Measurements from ENCODE around the gene ADCY6.
A peak's percentile ranks its signal among the peaks of the same experiment; 100 is the strongest.

ADCY6 gene

DNA sequence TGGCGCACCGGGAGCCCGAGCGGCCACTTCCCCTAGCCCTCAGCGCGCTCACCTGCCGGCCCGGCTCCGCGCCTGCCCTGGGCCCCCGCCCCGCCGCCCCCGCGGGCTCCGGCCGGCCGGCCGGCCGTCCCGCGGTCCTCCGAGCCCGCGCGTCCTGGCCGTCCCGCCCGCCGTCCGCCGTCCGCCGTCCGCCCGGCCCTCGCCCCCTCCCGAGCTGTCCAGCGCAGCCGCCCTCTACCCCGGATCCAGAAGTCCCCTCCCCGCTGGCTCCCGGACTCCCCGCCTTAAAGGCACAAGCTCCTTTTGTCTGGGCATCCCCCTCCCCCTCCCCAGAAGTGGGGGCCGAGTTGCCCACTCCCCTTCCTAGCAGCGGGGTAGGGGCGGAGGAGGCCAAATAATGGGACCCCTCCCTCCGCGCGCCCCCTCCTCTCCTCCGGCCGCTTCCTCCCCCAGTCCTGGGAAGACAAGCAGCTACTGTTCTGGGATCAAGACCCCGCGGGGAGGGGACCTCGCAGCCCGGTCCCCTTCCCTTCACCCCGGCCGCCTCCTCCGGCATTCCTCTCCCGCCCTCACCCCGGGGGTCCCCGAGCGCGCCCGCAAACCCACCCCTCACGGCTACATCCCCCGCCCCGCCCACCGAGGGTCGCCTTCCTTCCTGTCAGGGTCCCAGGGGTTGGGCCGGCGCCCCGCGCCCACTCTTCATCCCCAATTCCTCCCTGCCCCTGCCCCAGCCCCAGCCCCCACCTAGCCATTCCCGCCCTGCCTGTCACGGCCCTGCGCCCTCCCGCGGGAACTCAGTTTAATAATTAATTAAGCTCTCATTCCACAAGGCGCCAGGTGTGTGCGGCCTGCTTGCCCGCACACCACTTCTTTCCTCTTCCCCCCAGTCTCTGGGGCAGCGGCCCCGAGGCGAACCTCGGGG, at the start of gene ADCY6:
Gene ADCY6, minus strand, starts transcription at position 236 of the 922 bp plus-strand sequence. CDS start 5,655 bp downstream, outside the sequence.
- DNase-seq (ENCODE audit: low read depth in 2 of 2), result no peak

DNA sequence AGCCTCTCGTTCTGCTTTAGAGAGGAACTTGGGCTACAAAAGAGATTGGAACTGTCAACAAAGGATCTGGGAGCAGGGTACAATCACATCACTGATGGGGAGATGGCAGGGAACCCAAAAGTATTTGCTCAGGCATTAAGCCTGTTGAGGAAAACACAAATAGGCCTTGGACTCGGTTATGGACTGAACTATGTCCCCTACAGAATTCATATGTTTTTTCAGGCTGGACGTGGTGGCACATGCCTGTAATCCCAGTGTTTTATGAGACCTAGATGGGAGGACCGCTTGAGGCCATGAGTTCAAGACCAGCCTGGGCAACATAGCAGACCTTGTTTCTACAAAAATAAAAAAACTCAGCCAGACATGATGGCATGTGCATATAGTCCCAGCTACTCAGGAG, 49.2 kb upstream of the ADCY6 start:
- no peak for DNase-seq (ENCODE audit: low read depth in 2 of 2)

DNA sequence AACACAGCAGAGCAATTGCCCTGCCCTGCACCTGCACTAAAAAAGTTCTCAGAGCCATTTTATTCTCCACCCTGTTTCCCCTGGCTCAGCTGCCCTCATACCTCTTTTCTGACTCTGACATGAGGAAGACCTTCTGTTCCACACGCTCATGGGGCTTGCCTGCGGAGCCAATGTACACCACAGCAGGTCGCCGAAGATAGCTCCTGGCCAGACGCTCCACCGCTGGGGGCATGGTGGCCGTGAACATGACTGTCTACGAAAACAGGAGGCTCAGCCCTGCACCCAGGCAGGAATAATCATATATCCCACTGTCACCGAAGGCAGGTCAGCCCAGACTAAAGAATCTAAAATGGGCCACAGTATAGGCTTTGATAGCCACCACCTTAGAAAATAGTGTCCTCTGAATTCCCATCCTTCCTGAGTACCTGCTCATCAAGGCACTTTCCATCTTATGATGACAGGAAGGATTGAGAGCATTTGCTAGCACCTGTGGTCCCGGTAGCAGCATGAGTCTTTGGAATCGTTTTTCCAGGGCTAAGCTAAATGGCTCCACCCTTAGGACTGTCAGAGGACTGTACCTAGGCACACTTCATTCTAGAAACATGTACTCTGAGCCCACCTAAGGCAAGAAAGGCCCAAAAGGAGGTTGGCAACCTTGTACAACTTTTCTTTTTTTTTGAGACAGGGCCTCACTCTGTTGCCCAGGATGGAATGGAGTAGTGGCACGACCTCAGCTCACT, 43.6 kb upstream of the ADCY6 start:
- no peak for DNase-seq (ENCODE audit: low read depth in 2 of 2)

DNA sequence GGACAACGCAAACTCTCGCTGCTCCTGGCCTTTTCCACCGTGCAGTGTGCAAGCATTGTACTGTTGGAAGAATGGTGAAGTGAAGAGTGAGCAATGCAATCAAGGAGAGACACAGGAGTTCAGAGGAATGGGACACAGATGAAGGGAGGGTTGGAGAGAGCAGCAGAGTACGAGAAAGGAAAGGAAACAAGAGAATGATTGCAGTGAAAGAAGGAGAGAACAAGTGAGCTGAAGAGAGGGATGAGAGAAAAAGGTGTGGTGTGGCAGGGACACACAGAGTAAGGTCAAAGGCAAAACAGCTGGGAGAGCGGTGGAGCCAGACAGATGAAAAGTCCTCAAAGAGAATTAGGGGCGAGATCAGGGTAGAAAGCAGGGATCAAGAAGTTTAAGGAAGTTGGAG, 42.4 kb upstream of the ADCY6 start:
- DNase-seq (ENCODE audit: low read depth in 2 of 2), result no peak

DNA sequence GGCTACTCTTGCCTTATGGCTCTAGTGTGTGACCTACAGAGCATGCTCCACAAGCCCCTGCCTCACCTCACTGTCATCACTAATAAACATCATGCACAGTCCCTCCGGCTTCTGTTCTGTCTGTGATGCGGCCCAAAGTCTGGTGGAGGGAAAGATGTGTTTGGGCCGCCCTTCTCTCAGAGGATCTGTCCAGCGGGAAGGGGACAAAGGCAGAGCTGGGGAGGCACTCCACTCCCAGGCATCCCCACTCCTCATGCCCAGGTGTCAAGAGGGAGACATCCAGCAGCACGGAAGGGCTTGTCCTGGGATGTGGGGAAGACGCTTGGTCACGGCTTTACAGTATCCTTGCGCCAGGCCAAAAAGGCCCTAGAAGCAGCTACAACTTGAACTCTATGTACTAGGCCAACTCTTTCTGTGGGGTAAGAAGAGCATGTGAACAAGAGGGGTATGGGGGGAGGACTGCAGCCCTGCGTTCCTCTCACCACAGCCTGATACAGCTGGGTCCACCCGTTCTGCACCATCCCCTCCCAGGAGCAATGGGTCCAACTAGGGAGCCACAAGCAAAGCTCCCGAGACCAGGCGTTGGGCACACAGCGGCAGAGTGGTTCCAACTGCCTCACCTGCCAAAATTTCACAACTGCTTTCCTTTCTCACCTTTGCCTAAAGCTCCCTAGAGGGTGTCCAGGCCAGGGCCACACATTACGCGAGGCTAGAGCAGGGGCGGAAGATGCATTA, 40.1 kb upstream of the ADCY6 start:
- no peak for DNase-seq (ENCODE audit: low read depth in 2 of 2)

DNA sequence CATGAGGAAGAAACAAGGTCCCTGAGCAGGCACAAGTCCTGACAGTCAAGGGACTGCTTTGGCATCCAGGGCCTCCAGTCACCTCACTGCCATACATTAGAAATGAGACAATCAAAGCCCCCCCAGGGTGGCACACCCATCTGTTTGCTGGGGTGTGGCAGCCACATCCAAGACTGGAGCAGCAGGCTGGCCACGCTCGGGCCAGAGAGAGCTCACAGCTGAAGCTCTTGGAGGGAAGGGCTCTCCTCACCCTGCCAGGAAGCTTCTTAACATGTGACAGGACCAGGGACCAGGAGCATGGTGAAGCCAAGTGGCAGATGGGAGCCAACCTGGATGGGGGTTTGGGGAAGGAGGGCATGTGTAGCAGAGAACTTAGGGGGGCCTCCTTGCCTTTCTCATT, 39.4 kb upstream of the ADCY6 start:
- DNase-seq (ENCODE audit: low read depth in 2 of 2), result no peak

DNA sequence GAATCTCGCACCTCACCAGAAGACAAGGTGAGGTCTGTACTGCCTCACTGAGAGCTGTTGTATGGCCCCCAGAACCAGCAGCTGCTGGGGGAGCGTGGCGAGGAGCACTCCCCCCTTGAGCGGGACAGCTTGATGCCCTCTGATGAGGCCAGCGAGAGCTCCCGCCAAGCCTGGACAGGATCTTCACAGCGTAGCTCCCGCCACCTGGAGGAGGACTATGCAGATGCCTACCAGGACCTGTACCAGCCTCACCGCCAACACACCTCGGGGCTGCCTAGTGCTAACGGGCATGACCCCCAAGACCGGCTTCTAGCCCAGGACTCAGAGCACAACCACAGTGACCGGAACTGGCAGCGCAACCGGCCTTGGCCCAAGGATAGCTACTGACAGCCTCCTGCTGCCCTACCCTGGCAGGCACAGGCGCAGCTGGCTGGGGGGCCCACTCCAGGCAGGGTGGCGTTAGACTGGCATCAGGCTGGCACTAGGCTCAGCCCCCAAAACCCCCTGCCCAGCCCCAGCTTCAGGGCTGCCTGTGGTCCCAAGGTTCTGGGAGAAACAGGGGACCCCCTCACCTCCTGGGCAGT, 38.7 kb upstream of the ADCY6 start:
- DNase-seq (ENCODE audit: low read depth in 2 of 2), result no peak

DNA sequence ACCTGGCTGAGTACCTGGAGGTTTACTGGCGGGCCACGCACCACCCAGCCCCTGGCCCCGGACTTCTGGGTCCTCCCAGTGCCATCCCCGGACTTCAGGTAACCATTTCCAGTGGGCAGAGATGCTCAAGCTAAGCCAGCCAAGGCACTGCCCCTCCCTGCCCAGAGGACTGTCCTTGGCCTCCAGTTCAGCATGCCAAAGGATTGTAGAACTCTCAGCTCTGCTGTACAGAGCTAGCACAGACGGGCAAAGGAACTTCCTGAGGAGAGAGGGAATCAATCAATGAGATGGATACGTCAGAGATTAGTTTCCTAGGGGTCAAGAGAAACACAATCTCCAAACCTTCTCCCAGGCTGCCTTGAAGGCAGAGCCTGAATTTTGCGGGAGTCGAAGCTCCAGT, 38.1 kb upstream of the ADCY6 start:
- no peak for DNase-seq (ENCODE audit: low read depth in 2 of 2)

DNA sequence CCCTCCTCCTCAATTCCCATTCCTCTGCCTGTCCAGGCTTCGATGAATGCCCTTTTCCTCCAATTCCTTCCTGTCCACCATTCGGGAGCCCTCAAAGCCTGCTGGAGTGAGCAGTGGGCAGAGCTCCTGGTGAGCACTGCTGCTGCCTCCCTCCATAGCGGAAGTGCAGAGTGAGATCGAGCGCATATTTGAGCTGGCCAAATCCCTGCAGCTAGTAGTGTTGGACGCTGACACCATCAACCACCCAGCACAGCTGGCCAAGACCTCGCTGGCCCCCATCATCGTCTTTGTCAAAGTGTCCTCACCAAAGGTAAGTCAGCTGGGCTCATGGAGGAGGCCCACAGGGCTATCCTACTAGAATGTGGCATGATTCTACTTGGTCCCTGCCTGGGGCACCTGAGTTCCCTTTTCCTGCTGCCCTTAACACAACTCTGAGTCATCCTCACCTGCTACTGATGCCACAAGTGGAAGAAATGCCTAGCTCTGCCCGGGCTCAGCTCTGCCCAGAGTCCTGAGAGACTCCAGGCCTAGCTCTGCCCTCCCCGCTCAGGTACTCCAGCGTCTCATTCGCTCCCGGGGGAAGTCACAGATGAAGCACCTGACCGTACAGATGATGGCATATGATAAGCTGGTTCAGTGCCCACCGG, 37.4 kb upstream of the ADCY6 start:
- DNase-seq (ENCODE audit: low read depth in 2 of 2), result no peak

DNA sequence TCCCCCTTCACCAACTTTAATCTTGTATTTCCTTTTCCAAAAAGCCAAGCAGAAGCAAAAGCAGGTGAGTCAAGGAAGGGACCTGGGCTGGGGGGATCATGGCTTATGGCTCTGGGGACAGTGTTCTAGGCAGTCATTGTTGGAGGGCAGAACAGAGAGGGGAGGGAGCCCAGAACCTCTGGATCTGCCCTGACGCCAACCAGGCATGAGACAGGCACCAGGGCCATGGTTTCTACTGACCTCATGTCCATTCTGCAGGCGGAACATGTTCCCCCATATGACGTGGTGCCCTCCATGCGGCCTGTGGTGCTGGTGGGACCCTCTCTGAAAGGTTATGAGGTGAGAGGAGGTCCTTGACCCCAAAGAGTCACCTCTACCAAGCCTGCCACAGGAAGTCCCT, 36.0 kb upstream of the ADCY6 start:
- no peak for DNase-seq (ENCODE audit: low read depth in 2 of 2)

DNA sequence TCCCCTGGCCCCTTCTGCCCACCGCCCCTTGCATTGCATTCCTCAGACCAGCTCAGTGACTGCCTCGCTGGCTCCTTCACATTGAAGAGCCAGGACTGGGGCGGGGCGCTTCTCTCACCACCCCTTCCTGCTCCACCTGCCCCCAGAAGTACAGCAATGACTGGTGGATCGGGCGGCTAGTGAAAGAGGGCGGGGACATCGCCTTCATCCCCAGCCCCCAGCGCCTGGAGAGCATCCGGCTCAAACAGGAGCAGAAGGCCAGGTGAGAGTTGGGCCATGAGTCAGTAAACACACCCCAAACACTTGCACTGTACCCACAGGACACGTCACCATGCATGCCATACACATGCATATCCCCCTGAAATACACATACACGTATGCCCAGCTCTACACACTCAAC, 35.2 kb upstream of the ADCY6 start:
- peak in 1 of 2 donors; percentile 4 for DNase-seq (ENCODE audit: low read depth in 2 of 2)

DNA sequence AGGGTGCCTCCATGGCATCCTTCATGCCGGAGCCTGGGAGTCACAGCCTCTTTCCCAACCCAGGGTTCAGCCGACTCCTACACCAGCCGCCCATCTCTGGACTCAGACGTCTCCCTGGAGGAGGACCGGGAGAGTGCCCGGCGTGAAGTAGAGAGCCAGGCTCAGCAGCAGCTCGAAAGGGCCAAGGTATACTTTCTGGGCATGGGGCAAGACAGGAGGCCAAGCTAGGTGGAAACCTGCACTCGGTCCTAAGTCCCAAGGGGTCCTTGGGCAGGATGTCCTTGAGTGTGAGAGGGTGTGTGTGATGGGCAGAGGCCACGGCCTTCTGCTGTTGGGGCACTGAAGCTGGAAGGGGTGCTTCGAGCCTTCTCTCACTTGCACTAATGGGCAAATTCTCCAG, 34.4 kb upstream of the ADCY6 start:
- no peak for DNase-seq (ENCODE audit: low read depth in 2 of 2)

DNA sequence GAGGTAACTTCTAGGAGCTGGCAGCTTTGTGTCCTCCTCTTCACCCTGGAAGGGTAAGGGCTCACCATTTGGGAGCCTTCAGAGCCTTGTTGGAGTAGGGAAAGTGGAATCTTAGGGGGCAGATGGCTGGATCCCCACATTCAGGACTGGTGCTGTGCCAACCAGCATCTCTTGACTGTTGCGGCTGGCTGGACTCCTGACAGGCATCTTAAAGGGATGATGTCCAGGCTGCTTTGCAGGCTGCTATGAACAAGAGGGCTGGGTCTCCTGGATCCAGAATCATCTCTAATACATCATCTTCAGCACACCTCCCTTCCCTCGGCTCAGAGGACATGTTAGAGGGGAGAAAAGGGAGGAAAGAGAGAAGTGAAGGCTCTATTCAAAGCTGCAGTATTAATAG, 33.8 kb upstream of the ADCY6 start:
- DNase-seq (ENCODE audit: low read depth in 2 of 2), result no peak

DNA sequence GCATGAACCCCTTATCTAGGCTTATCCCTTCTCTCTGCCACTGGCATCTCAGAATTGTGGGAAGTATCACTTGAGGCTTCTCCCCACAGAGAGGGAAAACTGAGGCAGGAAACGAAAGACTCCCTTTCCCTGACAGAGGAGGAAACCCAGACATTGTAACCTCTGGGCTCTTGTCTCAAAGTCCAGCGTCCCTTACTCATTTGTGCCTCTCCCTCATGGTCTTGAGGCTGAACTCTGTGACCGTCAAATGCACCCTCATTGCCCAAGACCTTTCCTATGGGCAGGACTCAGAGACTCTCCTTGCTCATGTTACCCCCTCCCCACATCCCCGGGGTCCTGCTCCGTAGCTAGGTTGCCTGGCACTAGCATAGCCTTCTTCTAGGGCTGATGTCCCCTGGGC, 33.2 kb upstream of the ADCY6 start:
- DNase-seq (ENCODE audit: low read depth in 2 of 2), result no peak

DNA sequence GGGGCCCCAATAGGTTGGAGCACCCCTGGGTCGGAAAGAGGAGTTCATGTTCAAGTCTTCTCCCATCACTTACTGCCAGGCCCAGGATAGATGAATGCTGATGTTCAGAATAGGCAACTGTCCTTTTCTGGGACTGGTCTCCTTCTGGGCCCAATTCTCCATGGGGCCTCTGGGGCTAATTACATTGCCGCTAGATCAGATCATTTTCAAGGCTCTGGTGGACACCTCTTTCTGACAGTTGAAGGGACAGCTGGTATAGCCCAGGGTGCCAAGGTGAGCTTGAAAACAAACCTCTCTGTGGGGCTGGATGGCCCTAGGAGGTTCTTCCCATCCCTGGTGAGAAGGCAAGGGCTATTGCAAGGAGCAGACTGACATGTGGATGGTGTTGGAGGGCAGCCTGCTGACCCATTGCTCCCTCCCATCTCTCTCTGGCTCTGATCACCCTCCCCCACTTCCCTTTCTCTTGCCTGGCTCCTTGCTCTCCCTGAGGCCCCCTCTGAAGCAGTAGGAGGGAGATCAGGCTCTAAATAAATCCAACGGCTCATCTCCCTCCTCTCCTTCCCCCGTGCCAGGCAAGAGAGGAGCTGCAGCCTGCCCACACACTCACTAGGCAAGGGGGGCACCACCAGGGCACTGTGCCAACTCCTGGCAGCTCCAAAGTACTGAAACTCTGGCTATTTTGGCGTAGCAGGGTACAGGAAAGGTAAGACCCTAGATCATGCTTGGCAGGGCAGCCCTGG, 31.3 kb upstream of the ADCY6 start:
- no peak for DNase-seq (ENCODE audit: low read depth in 2 of 2)

DNA sequence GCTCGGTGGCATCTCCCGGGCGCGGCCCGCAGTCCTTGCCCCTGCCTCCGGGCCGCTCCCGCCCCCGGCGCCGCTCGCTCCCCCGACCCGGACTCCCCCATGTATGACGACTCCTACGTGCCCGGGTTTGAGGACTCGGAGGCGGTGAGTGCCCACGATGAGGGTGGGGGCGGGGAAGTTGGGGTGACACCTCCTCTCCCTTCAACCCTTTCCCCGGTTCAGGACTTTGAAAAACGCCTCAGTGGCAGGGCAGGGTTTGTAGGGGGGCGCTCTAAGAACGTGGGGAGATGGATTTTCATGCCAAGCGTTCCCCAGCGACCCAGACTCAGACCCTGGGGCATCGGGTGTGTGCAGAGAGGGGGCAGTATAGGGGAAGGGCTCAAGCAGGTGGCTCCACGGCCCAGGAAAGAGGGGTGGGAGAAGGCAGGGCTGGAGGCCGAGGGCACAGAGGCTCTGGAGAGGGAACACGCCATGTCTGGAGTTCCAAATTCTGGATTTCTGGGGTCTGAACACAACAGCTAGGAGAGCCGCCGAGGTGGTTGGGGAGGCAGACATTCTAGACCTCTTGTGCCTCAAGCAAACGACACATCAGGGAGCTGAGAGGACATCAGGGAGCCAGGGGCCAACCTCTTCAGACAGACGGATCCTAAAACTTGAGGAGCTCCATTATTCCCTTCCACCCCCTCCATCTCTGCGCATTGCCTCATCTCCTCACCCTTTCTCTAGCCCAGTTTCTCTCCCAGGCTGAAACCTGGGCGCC, 30.1 kb upstream of the ADCY6 start:
- DNase-seq (ENCODE audit: low read depth in 2 of 2), result peak in 1 of 2 donors; percentile 14

DNA sequence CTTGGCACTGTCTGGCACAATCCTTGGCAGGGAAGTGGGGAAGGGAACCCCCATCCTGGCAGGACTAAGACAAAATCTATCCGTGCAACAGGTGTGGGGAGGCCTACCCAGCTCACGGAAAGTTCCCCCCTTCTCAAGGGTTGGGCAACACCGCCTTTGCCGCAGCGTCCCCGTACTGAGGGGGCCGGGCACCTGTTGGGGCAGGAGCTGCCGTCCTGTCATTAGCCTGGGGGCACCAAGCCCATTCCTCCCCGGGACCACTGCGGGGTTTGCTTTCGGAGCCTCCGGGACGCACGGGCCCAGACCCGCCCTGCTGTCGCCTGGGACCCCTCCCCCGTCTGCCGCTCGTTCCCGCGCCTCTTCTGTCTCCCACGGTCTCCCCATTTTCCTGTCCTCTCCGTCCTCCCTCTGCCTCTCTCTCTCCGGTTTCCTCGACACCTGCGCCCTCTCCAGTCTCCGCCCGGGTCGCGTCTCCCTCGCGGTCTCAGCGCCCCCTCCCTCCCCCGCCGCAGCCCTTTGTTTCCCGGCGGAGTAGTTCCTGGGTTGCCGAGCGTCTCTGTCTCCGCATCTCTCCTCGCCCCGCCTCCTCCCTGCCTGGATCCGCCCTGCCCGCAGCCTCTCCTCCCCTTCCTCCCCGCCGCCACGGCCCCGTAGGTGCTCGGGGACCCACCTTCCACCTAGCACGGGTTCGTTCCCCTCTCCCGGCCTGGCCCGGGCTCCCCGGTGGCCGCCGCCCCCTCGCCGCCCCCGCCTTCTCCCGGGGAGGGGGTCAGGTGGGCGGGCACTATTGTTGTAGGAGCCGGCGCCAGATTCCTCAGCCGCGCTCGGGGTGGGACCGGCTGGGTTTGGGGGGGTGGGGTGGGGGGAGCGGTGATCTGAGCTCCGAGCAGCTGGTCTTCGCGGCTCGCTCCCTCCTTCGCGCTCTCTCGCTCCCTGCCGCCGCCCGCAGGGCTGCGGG, 29.3 kb upstream of the ADCY6 start, which contains the start of gene CACNB3:
Gene CACNB3, plus strand, starts transcription at position 624 of the 958 bp plus-strand sequence. CDS start 434 bp downstream, outside the sequence.
- DNase-seq (ENCODE audit: low read depth in 2 of 2), result peak; percentile 52 to 72

DNA sequence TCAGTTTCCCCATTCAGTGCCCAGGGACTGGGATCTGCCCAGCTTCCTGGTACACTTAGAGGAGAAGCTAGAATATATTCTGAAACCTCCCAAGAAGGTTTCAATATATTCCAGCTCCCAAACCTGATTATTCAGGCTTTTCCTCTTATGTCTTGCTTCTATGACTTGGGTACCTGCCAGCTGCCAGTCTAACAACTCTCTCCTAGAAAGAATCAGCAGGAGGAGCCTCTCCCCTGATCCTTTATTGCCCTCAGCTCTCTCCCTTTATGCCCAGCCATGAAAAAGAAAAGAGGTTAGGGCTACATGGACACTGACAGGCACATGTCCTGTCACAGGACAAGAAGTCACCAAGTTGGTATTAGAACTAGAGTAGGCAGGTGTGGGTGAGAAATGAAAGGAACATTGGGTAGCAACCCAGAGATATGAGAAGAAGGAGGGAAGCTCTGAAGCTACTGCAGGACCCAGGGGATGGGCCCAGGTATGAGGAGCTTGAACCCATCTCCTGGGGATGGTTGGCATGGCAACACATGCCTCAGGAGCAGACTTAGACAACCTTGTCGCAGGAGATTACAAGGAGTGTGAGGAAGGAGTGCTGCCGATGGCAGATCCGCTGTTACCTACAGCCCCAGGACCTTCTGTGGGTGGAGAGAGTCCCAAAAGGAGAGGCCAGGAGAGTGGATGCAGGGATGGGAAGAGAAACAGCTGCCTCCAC, 27.4 kb upstream of the ADCY6 start:
- DNase-seq (ENCODE audit: low read depth in 2 of 2), result no peak
